Right lobe of liver (tissue), 4 donors: ENCODE results near the gene APBB2.

Source experiments
- POLR2A ChIP-seq: fragments of 450-650 bp; IDR thresholded peaks from one replicate; pipeline ENCODE4 v1.6.1; 2017; ENCODE audit warnings: antibody characterized with exemption, mild to moderate bottlenecking
- TF ChIP-seq, protein P1 (sequence below), 4 donors: fragments of 200-600 bp in 3 of 4; fragments of 450-650 bp in 1 of 4; IDR thresholded peaks; one replicate each; pipeline versions ENCODE4 v1.5.1 to v1.8.0; 2016 to 2022; ENCODE audit warnings: antibody characterized with exemption in 4 of 4, mild to moderate bottlenecking in 2 of 4
- donor health status: DM: no; HTN: no; CAD: no.
- donor health status: DM: no; HTN: no; CAD: no.
- donor health status: DM: no; HTN: yes; CAD: no.

DNA sequence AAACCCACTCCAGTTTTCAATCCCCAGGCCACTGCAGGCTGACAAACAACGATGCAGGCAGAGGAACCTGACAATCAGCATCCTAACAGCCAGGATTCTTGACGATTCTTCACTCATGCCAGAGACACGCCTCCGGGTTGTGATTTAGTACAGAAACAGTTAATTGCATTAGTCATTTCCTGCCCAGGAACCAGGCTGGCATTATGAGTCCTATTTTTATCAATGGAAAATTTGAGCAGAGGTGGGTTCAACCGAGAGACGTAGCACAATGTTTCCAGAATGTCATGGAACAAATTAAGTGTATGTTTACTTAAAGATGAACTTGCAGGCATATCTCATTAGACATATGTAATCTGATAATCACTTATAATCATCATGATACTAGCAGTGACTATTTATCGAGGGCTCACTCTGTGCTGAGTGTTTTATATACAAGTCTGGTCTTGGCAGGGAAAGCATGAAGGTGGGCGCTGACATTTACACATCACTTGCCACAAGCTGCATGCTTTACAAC lies 304.9 kb downstream of the APBB2 start:
- TF ChIP-seq, protein P1, sequence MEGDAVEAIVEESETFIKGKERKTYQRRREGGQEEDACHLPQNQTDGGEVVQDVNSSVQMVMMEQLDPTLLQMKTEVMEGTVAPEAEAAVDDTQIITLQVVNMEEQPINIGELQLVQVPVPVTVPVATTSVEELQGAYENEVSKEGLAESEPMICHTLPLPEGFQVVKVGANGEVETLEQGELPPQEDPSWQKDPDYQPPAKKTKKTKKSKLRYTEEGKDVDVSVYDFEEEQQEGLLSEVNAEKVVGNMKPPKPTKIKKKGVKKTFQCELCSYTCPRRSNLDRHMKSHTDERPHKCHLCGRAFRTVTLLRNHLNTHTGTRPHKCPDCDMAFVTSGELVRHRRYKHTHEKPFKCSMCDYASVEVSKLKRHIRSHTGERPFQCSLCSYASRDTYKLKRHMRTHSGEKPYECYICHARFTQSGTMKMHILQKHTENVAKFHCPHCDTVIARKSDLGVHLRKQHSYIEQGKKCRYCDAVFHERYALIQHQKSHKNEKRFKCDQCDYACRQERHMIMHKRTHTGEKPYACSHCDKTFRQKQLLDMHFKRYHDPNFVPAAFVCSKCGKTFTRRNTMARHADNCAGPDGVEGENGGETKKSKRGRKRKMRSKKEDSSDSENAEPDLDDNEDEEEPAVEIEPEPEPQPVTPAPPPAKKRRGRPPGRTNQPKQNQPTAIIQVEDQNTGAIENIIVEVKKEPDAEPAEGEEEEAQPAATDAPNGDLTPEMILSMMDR (IDR thresholded peaks at IDR 0.05), result no peak
- no peak for TF ChIP-seq POLR2A
